ENCODE data around the gene AKT3.

Gene AKT3

DNA sequence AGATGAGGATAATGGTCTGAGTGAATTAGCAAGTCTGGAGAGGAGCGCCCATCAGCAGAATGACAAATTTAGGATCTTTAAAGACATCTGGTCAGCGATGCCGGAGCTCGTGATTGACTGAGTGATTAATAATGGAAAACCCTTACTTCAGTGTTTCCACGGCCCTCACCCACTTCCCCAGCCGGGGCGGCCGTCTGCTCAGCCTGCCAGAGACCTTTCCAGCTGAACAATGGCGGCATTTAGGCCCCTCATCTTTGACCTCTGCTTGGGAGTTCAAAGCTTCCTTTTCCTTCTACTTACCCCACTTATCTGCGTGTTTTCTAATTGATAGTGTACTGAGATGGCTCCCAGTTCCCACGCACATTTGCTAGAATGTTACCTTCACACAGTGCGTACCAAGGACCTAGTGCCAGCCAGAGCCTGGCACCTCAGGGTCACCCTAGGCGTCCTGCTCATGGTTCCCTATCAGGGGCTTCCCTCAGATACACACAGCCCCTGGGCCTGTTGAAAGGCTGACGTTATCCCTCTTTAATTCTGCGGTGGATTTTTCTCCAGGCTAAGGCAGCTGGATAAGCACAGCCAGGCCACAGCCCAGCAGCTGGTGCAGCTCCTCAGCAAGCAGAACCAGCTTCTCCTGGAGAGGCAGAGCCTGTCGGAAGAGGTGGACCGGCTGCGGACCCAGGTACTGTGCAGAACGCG is 361.4 kb downstream of the AKT3 start:
- no peak for DNase-seq (ENCODE audit: low spot score)

GRCh38 chr1:243487649-243488227 is 362.3 kb downstream of the AKT3 start:
- no peak for DNase-seq (ENCODE audit: low spot score)

GRCh38 chr1:243487036-243487648 is 362.9 kb downstream of the AKT3 start:
- no peak for DNase-seq (ENCODE audit: low spot score)

DNA sequence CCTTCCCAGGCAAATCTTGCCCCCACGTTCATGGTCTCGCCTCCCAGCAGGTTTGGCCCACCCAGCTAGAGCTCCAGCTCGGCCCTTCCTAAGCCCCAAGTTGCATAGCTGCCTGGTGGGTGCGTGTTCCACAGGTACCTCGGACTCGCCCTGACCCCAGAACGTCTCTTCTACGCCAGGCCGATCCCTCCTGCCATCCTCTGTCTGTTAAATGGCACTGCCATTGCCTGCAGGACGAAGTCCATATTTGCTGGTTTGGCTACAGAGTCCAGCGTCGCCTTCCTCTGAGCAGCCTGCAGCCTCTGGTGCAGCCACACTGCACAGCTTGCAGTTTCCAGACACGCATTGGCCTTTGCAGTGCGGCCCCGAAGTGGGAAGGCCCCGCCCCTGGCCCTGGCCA is 366.1 kb downstream of the AKT3 start:
- DNase-seq (ENCODE audit: low spot score): no peak

GRCh38 chr1:243483071-243483771 is 366.8 kb downstream of the AKT3 start:
- no peak for DNase-seq (ENCODE audit: low spot score)

DNA sequence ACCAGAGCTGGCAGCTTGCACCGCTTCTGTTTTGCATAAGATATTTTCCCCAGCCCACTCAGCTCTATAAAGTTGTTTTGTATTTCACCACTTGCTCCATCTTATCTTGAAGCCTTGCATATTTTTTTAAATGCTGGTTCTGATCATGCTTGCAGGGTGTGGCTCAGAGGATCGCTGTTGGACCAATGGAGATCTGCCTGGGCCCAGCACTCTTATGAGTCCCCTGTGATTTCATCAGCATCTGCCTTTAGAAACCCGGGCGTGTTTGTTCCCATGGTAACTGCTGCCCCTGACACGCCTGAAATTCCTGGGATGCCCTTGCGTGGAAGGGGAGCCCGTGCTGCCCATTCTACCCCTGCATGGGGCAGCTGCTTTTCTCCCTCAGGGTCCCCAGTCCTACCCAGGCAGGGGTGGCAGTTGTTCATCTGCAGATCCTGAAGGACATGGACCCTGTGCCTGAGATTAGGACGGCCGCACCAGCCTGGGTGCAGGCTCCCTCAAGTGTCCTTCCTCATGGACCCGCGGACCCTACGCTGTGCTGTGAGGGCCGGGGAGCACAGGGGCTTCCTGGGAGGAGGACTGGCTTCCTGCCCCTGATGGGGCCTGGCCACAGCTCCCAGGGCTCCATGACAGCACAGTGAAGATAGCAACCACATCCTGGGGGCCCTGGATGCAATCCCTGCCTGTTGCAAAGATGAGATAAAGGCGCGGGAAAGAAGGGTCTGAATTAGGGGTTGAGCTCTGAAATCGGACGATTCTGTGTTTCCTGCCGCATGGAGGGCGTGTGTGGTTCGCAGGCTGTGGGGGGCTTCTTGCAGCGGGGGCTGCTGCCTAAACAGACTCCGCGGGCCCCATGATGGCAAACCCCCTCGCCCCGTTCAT is 367.7 kb downstream of the AKT3 start:
- no peak for DNase-seq (ENCODE audit: low spot score)

GRCh38 chr1:243481101-243481500 is 368.9 kb downstream of the AKT3 start:
- no peak for DNase-seq (ENCODE audit: low spot score)

- DNase-seq (ENCODE audit: low spot score): no peak
Measured at GRCh38 chr1:243477731-243478290, 372.2 kb downstream of the AKT3 start.

DNA sequence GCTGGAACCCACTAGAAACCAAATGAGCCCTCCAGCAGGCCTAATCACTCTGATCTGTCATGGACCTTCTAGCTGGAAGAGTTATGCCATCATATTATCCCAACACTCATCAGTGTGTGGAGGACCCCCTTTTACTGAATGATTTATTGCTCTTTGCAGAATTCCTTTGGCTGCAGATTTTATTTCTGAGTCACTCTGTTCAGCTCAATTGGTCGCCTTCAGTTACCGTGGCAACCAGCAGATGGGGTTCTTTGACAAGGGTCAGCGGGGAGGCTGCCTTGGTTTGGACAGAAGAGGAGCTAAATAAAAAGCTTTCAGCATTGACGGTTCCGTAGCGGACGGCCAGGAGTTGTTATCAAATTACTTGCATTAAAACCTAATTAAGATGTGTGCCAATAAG is 374.1 kb downstream of the AKT3 start:
- no peak for DNase-seq (ENCODE audit: low spot score)

- DNase-seq (ENCODE audit: low spot score): no peak
Measured at GRCh38 chr1:243474906-243475305, 375.1 kb downstream of the AKT3 start.

GRCh38 chr1:243474136-243474881 is 375.7 kb downstream of the AKT3 start:
- no peak for DNase-seq (ENCODE audit: low spot score)

DNA sequence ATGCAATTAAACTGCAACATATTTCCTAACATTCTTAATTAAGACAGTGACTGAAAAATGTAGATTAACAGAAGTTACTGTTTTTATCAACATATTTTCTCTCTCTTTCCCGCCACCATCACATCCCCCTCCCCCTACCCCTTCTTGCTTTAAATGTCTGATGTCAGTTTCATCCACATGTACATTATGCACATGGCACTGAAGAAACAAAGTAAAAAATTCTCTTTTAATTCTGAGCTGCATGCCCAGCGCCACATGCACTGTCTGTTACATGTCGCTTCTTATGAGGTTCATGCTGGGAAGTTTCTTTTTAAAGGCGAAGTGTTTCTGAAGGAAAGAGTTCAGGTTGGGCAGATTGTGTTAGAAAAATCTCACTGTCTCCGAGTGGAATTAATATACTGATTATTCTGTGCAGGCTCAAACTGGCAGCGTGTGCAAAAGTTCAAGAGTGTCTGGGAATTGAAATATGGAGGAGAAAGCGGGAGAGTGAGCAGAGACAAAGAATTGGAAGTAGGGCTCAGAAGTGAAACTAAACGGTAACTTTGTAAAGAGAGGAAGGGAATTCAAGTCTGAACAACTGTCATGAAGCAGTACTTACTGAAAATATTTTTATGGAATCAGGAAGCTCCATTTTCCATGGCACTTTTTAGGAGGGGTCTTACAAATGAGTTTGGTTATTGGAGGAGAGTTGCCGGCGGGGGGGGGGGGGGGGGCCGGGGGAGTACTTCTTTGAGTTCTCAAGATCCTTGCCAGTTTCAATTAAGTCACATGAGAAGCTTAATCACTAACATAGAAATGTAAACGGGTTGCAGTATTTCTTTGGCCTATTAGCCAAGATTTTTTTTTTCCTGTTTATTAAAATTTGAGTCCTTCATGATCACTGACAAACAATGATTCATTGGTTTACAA is 376.6 kb downstream of the AKT3 start:
- DNase-seq (ENCODE audit: low spot score): no peak

GRCh38 chr1:243471754-243472745 is 378.0 kb downstream of the AKT3 start:
- no peak for DNase-seq (ENCODE audit: low spot score)

- DNase-seq (ENCODE audit: low spot score): no peak
Measured at GRCh38 chr1:243471026-243471685, 378.9 kb downstream of the AKT3 start.

- no peak for DNase-seq (ENCODE audit: low spot score)
Measured at GRCh38 chr1:243470502-243470901, 379.5 kb downstream of the AKT3 start.

DNA sequence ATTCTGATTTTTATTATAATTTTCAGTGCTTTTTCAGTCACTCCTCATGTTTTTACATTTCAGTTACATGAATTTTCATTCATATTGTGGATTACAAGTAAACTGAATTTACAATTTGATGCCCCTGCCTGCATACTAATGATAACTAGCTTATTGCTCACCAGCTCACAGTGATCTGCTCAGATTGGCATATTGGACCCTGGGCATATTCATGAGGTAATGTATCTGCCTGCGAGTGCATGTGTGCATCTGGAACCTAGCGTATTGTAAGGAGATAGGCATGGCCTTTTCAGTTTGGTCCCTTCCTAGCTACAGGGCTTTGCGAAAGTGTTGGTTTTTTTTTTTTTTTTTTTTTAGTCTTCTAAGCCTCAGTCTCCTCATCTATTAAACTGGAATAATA is 380.5 kb downstream of the AKT3 start:
- DNase-seq (ENCODE audit: low spot score): no peak

- no peak for DNase-seq (ENCODE audit: low spot score)
Measured at GRCh38 chr1:243465738-243466137, 384.3 kb downstream of the AKT3 start.

DNA sequence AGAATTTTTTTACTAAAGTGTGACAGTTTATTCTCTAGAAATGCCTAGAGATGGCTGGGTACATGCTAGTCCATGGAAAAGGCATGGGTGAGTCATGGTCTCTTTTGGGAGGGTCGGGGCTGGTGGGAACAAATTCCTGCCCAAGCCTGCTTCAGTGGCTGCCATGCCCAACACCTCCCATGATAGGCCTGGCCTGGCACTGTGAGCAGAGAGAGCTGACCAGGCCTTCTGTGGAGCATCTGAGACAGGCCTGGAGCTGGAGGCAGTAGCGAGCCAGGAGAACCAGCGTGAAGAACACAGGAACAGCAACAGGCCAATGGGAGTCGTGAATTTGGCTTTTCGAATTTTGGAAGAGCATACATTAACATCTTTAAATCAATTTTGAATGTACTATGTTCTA is 385.0 kb downstream of the AKT3 start:
- DNase-seq (ENCODE audit: low spot score): no peak
